Measurements from ENCODE around the gene C5AR1. TPM values are rescaled to one million over a fixed set of nuclear protein-coding genes. Genes with fewer than 3 reads are reported as not detected.

The C5AR1 gene
- total and polyA plus RNA-seq, 9 of the 15 experiments (the other 6 are each of a cell fraction or from before 2014, with no cell fraction given), result 0.06 to 1.6 (median 0.28) TPM; not detected in 3

GRCh38 chr19:47296036-47296435 is 13.6 kb upstream of the C5AR1 start (continued):
- TF ChIP-seq E2F8 (IDR thresholded peaks at IDR 0.05; ENCODE audit: low read depth, partially characterized antibody) (no peak), E2F6 (IDR thresholded peaks at IDR 0.05; ENCODE audit: borderline replicate concordance in 1 of 2, extremely low read depth in 1 of 2, insufficient read depth in 1 of 2, insufficient read length in 1 of 2, low read depth in 1 of 2, low read length in 1 of 2, poor library complexity in 1 of 2, severe bottlenecking in 1 of 2) (no peak), GTF2E2 (tag; IDR thresholded peaks at IDR 0.05) (no peak), MAZ (CRISPR knock-in tag; conservative IDR thresholded peaks at IDR 0.05 in 1 of 2, IDR thresholded peaks at IDR 0.05 in 1 of 2) (0 out of 4 replicates have a peak, but pooled peaks of 1 of the 2 experiments have one; percentile 34), SPI1 (IDR thresholded peaks at IDR 0.05; ENCODE audit: borderline replicate concordance, low read depth, low read length) (0 out of 2 replicates have a peak, but pooled peaks have one; percentile 4), TCF15 (CRISPR knock-in tag; IDR thresholded peaks at IDR 0.05) (no peak), MITF (IDR thresholded peaks at IDR 0.05) (no peak), PTBP1 (IDR thresholded peaks at IDR 0.05; ENCODE audit: low read depth, low read length) (no peak), TFE3 (CRISPR knock-in tag; IDR thresholded peaks at IDR 0.05) (no peak), JUND (IDR thresholded peaks at IDR 0.05; ENCODE audit: borderline replicate concordance, low read depth, low read length) (peak; percentile 61), JUND (tag; IDR thresholded peaks at IDR 0.05; ENCODE audit: borderline replicate concordance, low read depth, low read length) (no peak), ESRRA (IDR thresholded peaks at IDR 0.05; ENCODE audit: borderline replicate concordance, low read depth) (no peak), HLTF (IDR thresholded peaks at IDR 0.05) (no peak), DPF2 (IDR thresholded peaks at IDR 0.05) (0 out of 2 replicates have a peak, but pooled peaks have one; percentile 12), DEAF1 (CRISPR knock-in tag; IDR thresholded peaks at IDR 0.05) (peak; percentile 85), ZNF507 (tag; conservative IDR thresholded peaks at IDR 0.05) (no peak), ZNF655 (CRISPR knock-in tag; IDR thresholded peaks at IDR 0.05) (no peak)

All from K562 (cell line).